GM19043 (cell line): Measurements from ENCODE around the gene ITGB5.
A peak's percentile ranks its signal among the peaks of the same experiment; 100 is the strongest.

ENCODE experiments used
- ATAC-seq: cut with Tn5 transposase; IDR thresholded peaks from one replicate; pipeline ENCODE4 v1.9.1; 2021; ENCODE audit warnings: low read depth; ENCODE audit not compliant: unreplicated experiment

ITGB5 gene

GRCh38 chr3:124896824-124897526 lies 9.8 kb upstream of the ITGB5 start:
- ATAC-seq, result no peak

DNA sequence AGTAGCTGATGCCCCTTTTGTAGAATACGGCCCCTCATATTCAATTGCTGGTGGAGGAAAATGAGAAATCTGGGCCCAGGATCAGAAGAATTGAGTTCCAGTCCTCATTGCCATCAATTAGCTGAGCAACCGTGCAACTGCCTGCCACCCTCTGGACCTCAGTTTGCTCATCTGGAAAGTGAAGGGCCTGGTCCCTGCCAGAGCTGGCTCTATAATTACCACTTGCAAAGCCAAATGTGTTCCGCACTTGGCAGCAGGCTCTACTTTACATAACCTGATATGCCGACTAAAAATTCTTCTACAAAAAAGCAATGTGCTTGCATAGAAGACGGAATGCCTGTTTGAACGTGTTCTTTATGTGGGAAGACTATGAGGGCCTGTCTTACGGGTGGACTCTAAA lies 8.6 kb upstream of the ITGB5 start:
- no peak for ATAC-seq

DNA sequence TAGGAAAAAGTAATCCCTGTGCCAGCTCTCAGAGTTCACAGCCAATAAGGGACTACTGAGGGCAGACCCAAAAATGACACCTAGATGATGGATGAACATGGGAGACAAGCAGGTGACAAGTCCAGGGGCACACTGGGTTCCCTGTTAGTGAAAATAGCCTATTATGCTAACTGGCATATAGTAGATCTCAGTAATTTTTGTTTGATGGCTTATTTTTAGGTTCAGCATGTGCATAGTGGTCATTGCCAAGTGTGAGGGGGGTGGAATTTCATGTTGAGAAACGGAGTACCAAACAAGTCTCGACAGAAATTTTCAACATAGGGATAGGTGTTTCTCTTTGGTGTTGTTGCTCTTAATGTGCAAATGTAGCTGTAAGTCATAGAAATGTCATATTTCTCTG lies 6.4 kb upstream of the ITGB5 start:
- no peak for ATAC-seq

GRCh38 chr3:124890573-124891190 lies 3.5 kb upstream of the ITGB5 start:
- ATAC-seq, result no peak

DNA sequence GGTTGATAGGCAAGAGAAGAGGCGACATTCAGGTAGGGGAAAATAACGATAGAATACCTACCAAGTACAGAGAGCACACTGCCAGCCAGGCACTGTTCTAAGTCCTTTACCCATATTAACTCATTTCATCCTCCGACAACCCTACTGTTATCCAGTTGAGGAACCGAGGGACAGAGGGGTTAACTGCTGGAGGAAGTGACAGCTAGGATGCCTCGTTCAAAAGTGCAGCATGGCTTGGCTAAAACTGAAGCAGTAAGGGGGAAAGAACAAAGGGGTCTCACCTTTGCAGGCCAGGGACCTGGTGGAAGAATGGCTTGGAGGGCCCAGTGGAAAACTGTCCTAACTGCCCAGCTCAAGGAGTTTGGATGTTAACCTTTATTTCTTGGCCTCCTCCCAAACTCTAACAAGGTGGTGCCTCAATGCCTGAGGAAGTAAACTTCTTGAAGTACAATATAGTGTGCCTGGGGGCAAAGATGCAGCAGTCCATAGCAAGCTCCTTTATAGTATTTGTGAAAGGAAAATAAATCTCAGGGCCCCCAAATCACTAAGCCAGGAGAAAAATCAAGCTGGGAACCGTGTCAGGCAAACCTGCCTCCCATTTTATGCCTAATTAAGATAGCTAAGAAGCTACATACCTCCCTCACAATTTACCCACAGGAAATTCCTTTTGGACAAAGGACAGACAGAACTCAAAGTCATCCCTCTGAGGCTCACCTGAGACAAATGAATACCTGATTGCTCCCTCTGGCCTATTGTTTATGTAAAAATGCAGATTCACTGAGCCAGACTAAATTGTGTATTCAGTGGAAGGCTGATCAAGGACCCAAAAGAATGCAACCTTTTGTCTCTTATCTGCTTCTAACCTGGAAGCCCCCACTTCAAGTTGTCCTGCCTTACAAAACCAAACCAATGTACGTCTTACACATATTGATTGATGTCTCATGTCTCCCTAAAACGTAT lies 1.6 kb upstream of the ITGB5 start:
- ATAC-seq, result no peak

GRCh38 chr3:124887932-124888298 lies 750 bp upstream of the ITGB5 start:
- ATAC-seq, result no peak

DNA sequence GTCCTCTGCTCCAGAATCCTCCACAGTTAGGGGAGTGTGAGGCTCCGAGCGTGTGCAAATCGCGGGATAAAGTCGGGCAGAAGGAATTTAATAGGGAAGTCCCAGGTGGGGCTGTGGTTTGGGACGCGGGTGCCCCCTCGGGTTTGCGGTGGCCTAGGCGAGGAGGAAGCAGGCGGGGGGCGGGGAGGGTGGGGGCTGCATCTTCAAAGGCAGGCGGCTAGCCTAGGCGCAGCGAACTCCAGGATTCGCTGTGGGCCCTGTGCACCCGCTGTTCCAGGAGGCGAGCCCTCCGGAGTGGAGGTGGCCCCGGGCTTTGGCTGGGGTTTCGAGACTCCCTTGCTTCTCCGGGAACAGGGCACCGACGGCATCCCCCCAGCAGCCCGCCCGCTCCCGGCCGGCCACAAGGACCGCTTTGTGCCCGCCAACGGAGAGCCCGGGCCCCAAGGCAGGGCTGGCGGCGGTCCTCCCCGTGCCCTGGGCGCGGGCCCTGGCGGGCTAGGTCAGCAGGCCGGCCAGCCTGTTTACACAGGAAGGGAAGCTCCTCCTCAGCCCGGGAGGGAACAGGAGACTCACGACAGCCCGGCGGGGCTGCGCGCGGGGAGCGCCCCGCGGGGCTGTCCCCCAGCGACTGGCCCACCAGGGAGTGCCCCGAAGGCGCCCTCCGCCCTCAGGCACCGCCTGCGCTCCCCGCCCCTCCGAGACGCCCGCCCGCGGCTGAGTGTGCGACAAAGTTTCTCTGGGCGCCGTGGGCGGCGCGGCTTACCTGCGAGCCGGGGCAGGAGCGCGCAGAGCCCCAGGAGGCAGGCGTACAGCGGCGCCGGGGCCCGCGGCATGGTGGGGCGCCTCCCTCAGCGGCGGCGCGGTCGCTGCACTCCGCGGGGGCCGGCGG lies 753 bp downstream of the ITGB5 start:
- ATAC-seq, result peak; percentile 46

DNA sequence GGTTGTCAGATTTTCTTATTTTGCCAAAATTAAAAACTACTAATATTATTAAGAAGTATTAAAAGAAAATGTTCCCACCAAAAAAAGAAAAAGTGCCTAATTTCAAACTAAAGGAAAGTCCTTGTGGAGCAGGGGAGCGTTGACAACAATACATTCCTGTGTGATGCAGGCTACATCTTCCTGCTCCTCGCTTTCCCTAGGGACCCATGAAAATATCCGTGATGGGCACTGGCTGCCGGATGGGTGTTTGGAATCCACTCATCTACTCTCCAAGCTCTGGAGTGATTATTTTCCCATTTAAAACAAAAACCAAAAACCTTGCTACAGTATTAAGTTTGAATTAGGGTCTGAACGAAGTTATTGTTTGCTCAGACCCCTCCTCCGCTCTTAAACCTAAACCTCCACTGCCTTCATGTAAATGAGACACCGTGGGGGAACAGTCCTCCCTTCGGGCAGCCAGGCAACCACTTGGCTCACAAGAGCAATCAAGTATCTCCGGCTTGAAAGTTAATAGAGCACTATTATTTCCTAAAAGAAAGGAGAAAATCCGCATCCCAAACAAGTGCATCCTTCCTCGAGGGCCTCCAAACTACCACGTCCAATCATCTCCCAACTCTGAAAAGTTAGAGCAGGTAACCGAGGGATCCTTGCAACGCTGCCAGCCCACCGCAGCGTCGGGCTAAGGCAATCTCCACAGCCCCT lies 1.5 kb downstream of the ITGB5 start:
- no peak for ATAC-seq

- no peak for ATAC-seq
Observed at GRCh38 chr3:124884474-124885101, 2.6 kb downstream of the ITGB5 start.

DNA sequence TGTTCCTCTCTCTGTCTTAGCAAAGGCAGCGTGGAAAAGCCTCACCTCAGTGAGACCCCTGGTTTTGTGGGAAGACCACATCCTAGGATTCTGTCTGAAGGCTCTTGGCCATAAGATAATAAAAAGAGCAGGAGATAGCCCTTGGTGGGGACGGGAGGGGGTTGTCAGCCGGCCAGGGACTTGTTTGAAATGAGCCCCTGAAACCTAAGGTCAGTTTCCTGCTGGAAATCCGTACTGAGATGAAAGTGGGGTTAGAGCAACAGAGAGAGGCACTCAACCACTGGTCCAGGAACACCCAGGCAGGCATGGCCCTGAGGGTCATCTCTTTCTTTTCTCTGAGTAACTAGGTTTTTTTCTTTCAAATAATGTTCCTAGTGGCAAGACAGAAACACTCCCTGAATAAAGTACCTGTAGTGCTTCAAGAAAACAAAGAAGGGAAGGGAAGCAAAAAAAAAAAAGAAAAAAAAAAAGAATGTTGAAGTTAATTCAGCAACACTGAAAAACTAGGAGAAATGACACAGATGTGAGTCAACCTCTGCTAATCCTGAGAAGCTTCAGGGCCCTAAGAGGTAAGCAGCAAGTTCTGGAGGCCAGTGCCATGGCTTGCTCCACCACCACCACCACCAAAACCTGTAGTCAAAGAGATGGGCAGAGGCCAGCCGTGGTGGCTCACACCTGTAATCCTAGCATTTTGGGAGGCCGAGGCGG lies 3.2 kb downstream of the ITGB5 start:
- ATAC-seq, result no peak

DNA sequence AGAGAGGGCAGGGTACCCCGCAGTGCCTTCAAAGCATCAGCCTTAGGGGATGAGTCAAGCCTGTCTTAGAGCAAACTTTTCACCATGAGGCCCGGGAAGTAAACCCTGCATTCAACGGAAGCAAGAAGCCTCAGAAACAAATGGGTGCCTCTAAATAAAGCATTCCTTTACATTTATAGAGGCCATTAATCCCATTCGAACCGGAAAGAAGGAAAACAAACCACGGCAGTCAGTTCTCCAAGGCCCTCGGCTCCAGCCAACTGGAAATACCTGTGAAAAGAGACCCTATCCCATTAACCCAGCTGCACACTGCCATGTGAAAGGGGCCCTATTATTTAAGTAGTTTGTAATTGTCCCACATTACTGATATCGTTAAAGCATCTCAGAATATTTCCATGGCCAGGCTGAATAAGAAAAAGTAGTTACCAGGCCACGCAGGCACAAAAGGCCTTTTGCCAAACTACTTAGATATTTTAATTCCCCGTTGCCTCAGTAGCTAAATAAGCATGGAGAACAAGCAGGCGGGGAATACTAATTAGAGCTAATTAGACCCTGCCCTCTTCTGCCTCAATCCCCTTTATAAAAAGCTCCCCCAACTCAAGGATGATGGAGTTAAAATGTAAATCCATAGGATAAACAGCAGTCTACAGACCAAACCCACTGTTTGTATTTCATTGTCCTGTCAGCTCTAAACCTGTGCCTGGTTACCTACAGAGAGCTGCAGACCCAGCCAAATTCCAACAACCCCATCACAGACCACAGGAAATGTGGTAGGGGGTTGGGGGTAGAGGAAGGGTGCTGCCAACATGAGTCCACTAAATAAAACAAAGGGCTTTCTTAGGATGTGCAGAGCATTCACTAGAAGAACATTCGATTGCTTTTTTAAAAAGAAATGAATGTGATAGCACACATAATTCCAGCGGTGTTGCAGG lies 4.1 kb downstream of the ITGB5 start:
- no peak for ATAC-seq

DNA sequence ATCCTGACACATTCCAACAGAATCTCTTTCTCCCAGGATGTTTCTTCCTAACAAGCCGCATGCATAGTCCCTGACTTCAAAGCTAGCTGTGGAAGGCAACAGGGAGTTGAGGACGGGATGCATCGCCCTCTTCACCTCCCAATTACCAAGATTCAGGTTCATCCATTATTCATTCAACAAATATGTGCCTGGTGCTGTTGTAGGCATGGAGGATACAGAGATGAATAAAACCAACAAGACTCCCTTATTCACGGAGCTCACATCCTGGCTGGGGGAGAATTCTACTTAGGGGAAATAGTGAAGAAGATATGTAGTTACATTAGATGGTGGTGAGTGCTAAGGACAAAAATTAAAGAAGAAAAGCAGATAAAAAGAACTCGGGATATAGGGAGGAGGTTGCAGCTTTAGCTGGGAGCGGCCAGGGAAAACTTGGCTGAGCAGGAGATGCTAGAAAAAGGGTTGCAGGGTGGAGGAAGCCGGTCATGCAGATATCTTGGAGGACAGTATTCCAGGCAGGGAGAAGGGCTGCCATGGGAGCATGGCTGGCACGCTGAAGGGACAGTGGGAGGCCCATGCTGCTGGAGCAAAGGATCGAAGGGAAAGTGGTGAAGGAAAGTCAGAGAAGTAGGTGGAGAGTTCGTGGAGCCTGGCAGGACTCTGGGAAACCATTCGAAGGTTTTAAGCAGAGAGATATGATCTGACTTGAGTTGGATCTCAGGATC lies 5.0 kb downstream of the ITGB5 start:
- ATAC-seq, result no peak

DNA sequence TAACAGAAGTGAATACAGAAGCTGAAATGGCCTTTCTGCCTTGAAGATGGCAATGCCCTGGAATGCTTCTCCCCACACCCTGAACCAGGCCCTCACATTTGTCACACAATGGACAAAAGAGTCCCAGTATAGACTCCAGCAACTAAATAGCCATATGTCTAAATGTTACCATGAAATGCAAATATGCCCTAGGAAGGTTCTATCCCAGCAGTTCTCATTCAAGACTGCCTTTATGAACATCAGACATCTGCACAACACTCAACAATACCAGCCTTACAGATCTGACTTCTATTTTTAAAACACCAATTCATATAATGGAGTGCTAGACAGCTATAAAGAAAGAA lies 7.9 kb downstream of the ITGB5 start:
- ATAC-seq, result no peak

DNA sequence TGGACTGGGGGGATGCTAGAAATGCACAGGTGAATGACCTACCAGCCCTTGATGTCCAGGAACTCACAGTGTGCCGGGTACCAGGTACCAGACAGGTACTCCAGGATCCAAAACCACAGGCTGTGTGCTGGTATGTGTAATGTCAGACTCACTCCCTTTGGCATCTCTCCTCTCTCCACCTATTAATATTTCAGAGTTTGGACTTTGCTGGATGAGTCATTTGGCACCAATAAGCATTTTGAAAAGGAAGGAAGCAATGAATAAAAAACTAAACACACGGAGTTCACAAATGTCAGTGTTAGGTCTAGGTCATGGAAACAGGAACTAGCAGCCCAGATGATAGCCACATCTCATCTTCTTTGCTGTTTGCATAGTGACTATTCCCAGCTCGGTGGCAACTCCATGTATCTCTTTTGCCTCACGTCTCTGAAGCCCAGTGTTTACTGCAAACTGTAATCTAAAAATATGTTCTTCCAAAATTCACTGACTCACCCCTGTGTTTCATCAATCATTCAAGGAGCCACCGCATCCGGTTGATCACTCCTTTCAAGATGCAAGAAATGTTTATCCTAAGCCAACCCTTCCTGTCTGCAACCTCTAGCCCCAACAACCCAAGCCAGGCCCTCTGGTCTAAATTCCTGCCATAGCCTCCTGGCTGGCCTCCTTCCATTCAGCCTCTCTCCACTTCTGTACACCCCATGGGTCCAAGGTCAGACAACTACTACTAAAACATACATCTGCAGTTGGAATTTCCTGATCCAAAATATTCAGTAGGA lies 8.4 kb downstream of the ITGB5 start:
- no peak for ATAC-seq

DNA sequence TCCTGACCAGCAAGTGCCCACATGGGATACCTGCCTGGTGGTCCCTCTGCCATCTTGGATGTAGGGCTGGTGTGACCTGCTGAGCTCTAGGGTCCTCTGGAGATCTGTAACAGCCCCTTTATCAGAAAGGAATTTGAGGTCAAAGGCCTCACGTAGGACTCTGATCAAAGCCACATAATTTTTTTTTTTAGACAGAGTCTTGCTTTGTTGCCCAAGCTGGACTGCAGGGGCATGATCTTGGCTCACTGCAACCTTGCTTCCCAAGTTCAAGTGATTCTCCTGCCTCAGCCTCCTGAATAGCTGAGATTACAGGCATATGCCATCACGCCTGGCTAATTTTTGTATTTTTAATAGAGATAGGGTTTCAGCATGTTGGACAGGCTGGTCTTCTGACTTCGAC lies 9.5 kb downstream of the ITGB5 start:
- ATAC-seq, result no peak

GRCh38 chr3:124876401-124876878 lies 10.7 kb downstream of the ITGB5 start:
- no peak for ATAC-seq
